ENCODE measurements around the gene LHX6. TPM values are rescaled to one million over a fixed set of nuclear protein-coding genes. Genes with fewer than 3 reads are reported as not detected.

LHX6 gene
- total RNA-seq, 1 donor from 2014 or later = 0.34 TPM

GRCh38 chr9:122159026-122159924 is 69.5 kb downstream of the LHX6 start, which contains the start of the genes MORN5 and NDUFA8:
Gene MORN5 (plus strand): TSS chr9:122159908. CDS start chr9:122159973, 65 bp downstream.
Gene NDUFA8 (minus strand): TSS chr9:122159779. CDS start chr9:122159677, 102 bp downstream.
- Mint-ChIP-seq H3K36me3 (ENCODE audit: low read depth, unreplicated experiment) (no peaks in the 10 kb centered on the region), H3K9me3 (ENCODE audit: unreplicated experiment) (peaks cover 8% of the 10 kb centered on the region), H3K27me3 (ENCODE audit: low read depth, unreplicated experiment) (peaks cover 12% of the 10 kb centered on the region), H3K4me3 (ENCODE audit: unreplicated experiment) (peak within 1 kb of the TSS; percentile 96), H3K4me1 (ENCODE audit: low read depth, unreplicated experiment) (peaks cover 2% of the 10 kb centered on the region), H3K27ac (ENCODE audit: unreplicated experiment) (peak within 1 kb of the TSS; percentile 88)
- FAIRE-seq (no peak), DNase-seq (ENCODE audit: low read depth) (peak; percentile 82)
- Histone ChIP-seq H3K36me3 (ENCODE audit: insufficient read depth, low read length) (no peaks in the 10 kb centered on the region), H3K27me3 (ENCODE audit: insufficient read depth, low read length) (peaks cover 2% of the 10 kb centered on the region), H3K4me1 (ENCODE audit: insufficient read depth, low read length) (peaks cover 3% of the 10 kb centered on the region), H4K20me1 (ENCODE audit: insufficient read depth, low read length) (peaks cover 24% of the 10 kb centered on the region), H3K79me2 (ENCODE audit: insufficient read depth, low read length) (peaks cover 33% of the 10 kb centered on the region), H3K9me3 (ENCODE audit: insufficient read depth, low read depth, low read length) (no peaks in the 10 kb centered on the region), H2AFZ (ENCODE audit: low read depth, low read length) (peak within 1 kb of the TSS; percentile 95), H3K4me3 (ENCODE audit: insufficient read depth, low read depth, low read length) (peak within 1 kb of the TSS; percentile 93), H3K9ac (ENCODE audit: low read length) (peak within 1 kb of the TSS; percentile 94), H3K4me2 (ENCODE audit: low read length) (peak within 1 kb of the TSS; percentile 89), H3K27ac (ENCODE audit: low read depth, low read length) (peak within 1 kb of the TSS; percentile 78)
- TF ChIP-seq EZH2 (IDR thresholded peaks at IDR 0.05; ENCODE audit: insufficient read depth, low read length) (no peak), CTCF (IDR thresholded peaks at IDR 0.05; ENCODE audit: insufficient read depth, low read depth, low read length) (no peak)

GRCh38 chr9:122158202-122158601 is 70.6 kb downstream of the LHX6 start:
- no peaks in the 10 kb centered on the region for H3K36me3 Mint-ChIP-seq (ENCODE audit: low read depth, unreplicated experiment)
- Histone ChIP-seq H3K4me1 (ENCODE audit: insufficient read depth, low read length) (peaks cover 3% of the 10 kb centered on the region), H3K79me2 (ENCODE audit: insufficient read depth, low read length) (peaks cover 44% of the 10 kb centered on the region), H3K9me3 (ENCODE audit: insufficient read depth, low read depth, low read length) (no peaks in the 10 kb centered on the region), H3K4me3 (ENCODE audit: insufficient read depth, low read depth, low read length) (no peak overlapping the region), H3K36me3 (ENCODE audit: insufficient read depth, low read length) (no peaks in the 10 kb centered on the region), H3K27me3 (ENCODE audit: insufficient read depth, low read length) (no peaks in the 10 kb centered on the region), H3K9ac (ENCODE audit: low read length) (no peak overlapping the region), H2AFZ (ENCODE audit: low read depth, low read length) (no peak overlapping the region), H3K27ac (ENCODE audit: low read depth, low read length) (no peak overlapping the region), H4K20me1 (ENCODE audit: insufficient read depth, low read length) (peaks cover 31% of the 10 kb centered on the region), H3K4me2 (ENCODE audit: low read length) (peak overlapping the region; percentile 25)
- TF ChIP-seq EZH2 (IDR thresholded peaks at IDR 0.05; ENCODE audit: insufficient read depth, low read length) = no peak
- peak; percentile 64 for TF ChIP-seq CTCF (IDR thresholded peaks at IDR 0.05; ENCODE audit: insufficient read depth, low read depth, low read length)
- H3K27ac Mint-ChIP-seq (ENCODE audit: unreplicated experiment) = no peak overlapping the region
- peaks cover 2% of the 10 kb centered on the region for H3K4me1 Mint-ChIP-seq (ENCODE audit: low read depth, unreplicated experiment)
- H3K4me3 Mint-ChIP-seq (ENCODE audit: unreplicated experiment) = peak overlapping the region; percentile 71
- DNase-seq (ENCODE audit: low read depth) (peak; percentile 31), FAIRE-seq (no peak)
- peaks cover 6% of the 10 kb centered on the region for H3K9me3 Mint-ChIP-seq (ENCODE audit: unreplicated experiment)
- peaks cover 1% of the 10 kb centered on the region for H3K27me3 Mint-ChIP-seq (ENCODE audit: low read depth, unreplicated experiment)
